SIG-M5 (cell line): ENCODE results near the gene ACER2.
"Not testable (repeated sequence)": the region's sequence is repeated elsewhere in the genome, so short reads cannot be mapped to it uniquely, and the experiment has no call there.

ENCODE experiments used
- DNase-seq: peaks from one replicate; lab custom pipeline; 2025; lab: John Stamatoyannopoulos, UW

Gene ACER2

GRCh38 chr9:19408693-19409400 lies at the start of gene ACER2:
TSS of gene ACER2 (plus strand) at chr9:19409009. CDS start at chr9:19409085, 76 bp downstream.
- no peak for DNase-seq

- no peak for DNase-seq
These were observed 39.7 kb upstream of the ACER2 start for GRCh38 chr9:19369107-19369506.

GRCh38 chr9:19371942-19372341 lies 36.9 kb upstream of the ACER2 start:
- DNase-seq: no peak

GRCh38 chr9:19372567-19372966 lies 36.2 kb upstream of the ACER2 start:
- DNase-seq: no peak

- DNase-seq: no peak
These were observed 35.3 kb upstream of the ACER2 start for GRCh38 chr9:19373527-19373926.

- DNase-seq: no peak
These were observed 33.3 kb upstream of the ACER2 start for GRCh38 chr9:19375538-19375937.

GRCh38 chr9:19376931-19377330 lies 31.9 kb upstream of the ACER2 start:
- no peak for DNase-seq

- DNase-seq: no peak
These were observed 30.6 kb upstream of the ACER2 start for GRCh38 chr9:19378164-19378563.

- no peak for DNase-seq
These were observed 30.2 kb upstream of the ACER2 start for GRCh38 chr9:19378647-19379046.

- no peak for DNase-seq
These were observed 29.5 kb upstream of the ACER2 start for GRCh38 chr9:19379283-19379682.

GRCh38 chr9:19379697-19380046 lies 29.1 kb upstream of the ACER2 start:
- DNase-seq: no peak

GRCh38 chr9:19380826-19381075 lies 28.1 kb upstream of the ACER2 start:
- no peak for DNase-seq

GRCh38 chr9:19381656-19382055 lies 27.2 kb upstream of the ACER2 start:
- no peak for DNase-seq

- DNase-seq: not testable (repeated sequence)
These were observed 23.6 kb upstream of the ACER2 start for GRCh38 chr9:19385212-19385611.

- DNase-seq: no peak
These were observed 22.9 kb upstream of the ACER2 start for GRCh38 chr9:19385786-19386501.

- no peak for DNase-seq
These were observed 22.2 kb upstream of the ACER2 start for GRCh38 chr9:19386502-19387044.

GRCh38 chr9:19387317-19387716 lies 21.5 kb upstream of the ACER2 start:
- DNase-seq: no peak

GRCh38 chr9:19389539-19389938 lies 19.3 kb upstream of the ACER2 start:
- not testable (repeated sequence) for DNase-seq

- no peak for DNase-seq
These were observed 11.0 kb upstream of the ACER2 start for GRCh38 chr9:19397845-19398244.

GRCh38 chr9:19403231-19403630 lies 5.6 kb upstream of the ACER2 start:
- not testable (repeated sequence) for DNase-seq

- no peak for DNase-seq
These were observed 4.3 kb upstream of the ACER2 start for GRCh38 chr9:19404283-19405075.

- DNase-seq: no peak
These were observed 3.0 kb upstream of the ACER2 start for GRCh38 chr9:19405771-19406170.

- no peak for DNase-seq
These were observed 505 bp upstream of the ACER2 start for GRCh38 chr9:19408316-19408692.
